Activated CD8-positive, alpha-beta T cell treated with anti-CD3 and anti-CD28 coated beads, Interleukin-2, amount 10 ng/mL, durations not matched to agents 7 days and 5 days (primary cell): ENCODE data around the gene NEXMIF. TPM values are rescaled to one million over a fixed set of nuclear protein-coding genes. Genes with fewer than 3 reads are reported as not detected.
"Not testable (repeated sequence)": the region's sequence is repeated elsewhere in the genome, so short reads cannot be mapped to it uniquely, and the experiment has no call there.

Source experiments
- ATAC-seq: fragments of 150-1000 bp; cut with Tn5 transposase; one replicate; pipeline ENCODE4 v1.10.0; 2021; ENCODE audit warnings: moderate library complexity
- CTCF ChIA-PET: fragments of 350-600 bp; sonication (Branson Sonifier 250); formaldehyde crosslinking; loops from one replicate; lab custom pipeline; 2021; ENCODE audit warnings: antibody characterized with exemption; lab: Charles Lee
- POLR2A ChIA-PET: fragments of 350-600 bp; sonication (Branson Sonifier 250); formaldehyde crosslinking; loops from one replicate; lab custom pipeline; 2021; ENCODE audit warnings: antibody characterized with exemption; lab: Charles Lee
- DNase-seq: peaks from one replicate; pipeline ENCODE4 v3.0.0-alpha.2; 2020
- H3K27ac Mint-ChIP-seq: one replicate; pipeline ENCODE4 v1.8.0; 2021; ENCODE audit warnings: mild to moderate bottlenecking, mixed read lengths
- H3K27me3 Mint-ChIP-seq: one replicate; pipeline ENCODE4 v1.8.0; 2021; ENCODE audit warnings: low read depth, mixed read lengths
- H3K36me3 Mint-ChIP-seq: one replicate; pipeline ENCODE4 v1.8.0; 2021; ENCODE audit warnings: low read depth, mixed read lengths
- H3K4me1 Mint-ChIP-seq: one replicate; pipeline ENCODE4 v1.8.0; 2021; ENCODE audit warnings: low read depth, mixed read lengths
- H3K4me3 Mint-ChIP-seq: one replicate; pipeline ENCODE4 v1.8.0; 2021; ENCODE audit warnings: mild to moderate bottlenecking, mixed read lengths
- H3K9me3 Mint-ChIP-seq: one replicate; pipeline ENCODE4 v1.8.0; 2022; ENCODE audit warnings: mixed read lengths; ENCODE audit not compliant: insufficient read depth
- total RNA-seq, 2 experiments: library from RNA; stranded (reverse); gene quantifications; one replicate each; pipeline ENCODE4 v1.2.3, GENCODE V29; 2021

NEXMIF gene
- total RNA-seq, 2 experiments from 2014 or later: 0.55 to 0.86 TPM

DNA sequence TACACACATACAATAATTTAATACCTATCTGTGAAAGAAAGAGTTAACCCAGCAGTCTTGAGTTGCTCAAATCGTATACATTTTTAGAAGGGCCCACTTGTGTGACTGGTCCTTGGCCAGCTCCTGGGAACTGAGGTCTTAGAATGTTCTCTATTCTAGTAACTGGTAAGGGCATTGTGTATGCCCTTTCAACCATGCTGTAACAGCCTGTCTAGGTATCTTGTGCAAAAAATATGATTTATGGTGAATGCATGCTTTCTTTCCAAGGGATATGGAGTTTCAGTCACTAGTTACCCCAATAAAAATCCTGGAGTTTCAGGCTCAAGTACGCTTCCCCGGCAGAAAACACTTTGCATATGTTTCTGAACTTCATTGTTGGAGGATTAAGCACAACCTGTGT, 140.6 kb downstream of the NEXMIF start:
- DNase-seq (no peak), ATAC-seq (no peak)
- ChIA-PET CTCF (no interaction called here), POLR2A (no interaction called here)
- no peaks in the 10 kb centered on the region for H3K4me1 Mint-ChIP-seq
- H3K9me3 Mint-ChIP-seq: no peaks in the 10 kb centered on the region
- H3K36me3 Mint-ChIP-seq: no peaks in the 10 kb centered on the region
- H3K4me3 Mint-ChIP-seq: no peak overlapping the region
- H3K27ac Mint-ChIP-seq: no peak overlapping the region
- no peaks in the 10 kb centered on the region for H3K27me3 Mint-ChIP-seq

GRCh38 chrX:74781507-74782034, 143.7 kb downstream of the NEXMIF start:
- H3K27ac Mint-ChIP-seq: no peak overlapping the region
- ChIA-PET POLR2A (no interaction called here), CTCF (no interaction called here)
- no peaks in the 10 kb centered on the region for H3K36me3 Mint-ChIP-seq
- H3K4me1 Mint-ChIP-seq: no peaks in the 10 kb centered on the region
- H3K27me3 Mint-ChIP-seq: no peaks in the 10 kb centered on the region
- ATAC-seq (no peak), DNase-seq (no peak)
- H3K4me3 Mint-ChIP-seq: no peak overlapping the region
- no peaks in the 10 kb centered on the region for H3K9me3 Mint-ChIP-seq

DNA sequence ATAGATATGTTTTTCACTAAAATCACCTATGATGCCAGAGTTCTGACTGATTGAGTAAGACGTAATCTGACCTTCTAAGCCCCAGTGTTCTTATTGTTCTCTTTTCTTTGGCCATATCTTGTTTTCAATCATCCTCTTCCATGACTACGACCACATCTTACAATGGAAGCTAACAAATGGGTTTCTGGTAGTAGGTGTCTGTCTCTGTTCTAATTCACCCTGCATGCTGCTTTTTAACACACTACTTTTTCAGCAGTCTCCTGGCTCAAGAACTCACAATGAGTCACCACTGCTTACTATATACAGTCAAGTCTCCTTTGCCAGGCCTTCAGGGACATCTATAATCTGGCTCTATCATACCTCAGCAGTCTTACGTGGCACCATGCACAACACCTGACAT, 146.1 kb downstream of the NEXMIF start:
- Mint-ChIP-seq H3K27ac (no peak overlapping the region), H3K36me3 (no peaks in the 10 kb centered on the region), H3K9me3 (no peaks in the 10 kb centered on the region), H3K4me3 (no peak overlapping the region), H3K27me3 (no peaks in the 10 kb centered on the region), H3K4me1 (no peaks in the 10 kb centered on the region)
- no peak for ATAC-seq
- ChIA-PET POLR2A (no interaction called here), CTCF (no interaction called here)
- no peak for DNase-seq

GRCh38 chrX:74774988-74775387, 150.3 kb downstream of the NEXMIF start:
- H3K27me3 Mint-ChIP-seq: no peaks in the 10 kb centered on the region
- ChIA-PET CTCF (no interaction called here), POLR2A (no interaction called here)
- H3K4me1 Mint-ChIP-seq: no peaks in the 10 kb centered on the region
- H3K27ac Mint-ChIP-seq: no peak overlapping the region
- no peaks in the 10 kb centered on the region for H3K9me3 Mint-ChIP-seq
- DNase-seq (no peak), ATAC-seq (no peak)
- no peaks in the 10 kb centered on the region for H3K36me3 Mint-ChIP-seq
- H3K4me3 Mint-ChIP-seq: no peak overlapping the region

- Mint-ChIP-seq H3K9me3 (no peaks in the 10 kb centered on the region), H3K36me3 (no peaks in the 10 kb centered on the region), H3K4me3 (no peak overlapping the region), H3K27ac (no peak overlapping the region), H3K4me1 (no peaks in the 10 kb centered on the region), H3K27me3 (no peaks in the 10 kb centered on the region)
- ChIA-PET POLR2A (no interaction called here), CTCF (no interaction called here)
- DNase-seq (no peak), ATAC-seq (no peak)
These were observed 188.8 kb downstream of the NEXMIF start for GRCh38 chrX:74736450-74736849.

- ChIA-PET POLR2A (no interaction called here), CTCF (no interaction called here)
- DNase-seq: no peak
- H3K4me3 Mint-ChIP-seq: no peak overlapping the region
- no peaks in the 10 kb centered on the region for H3K9me3 Mint-ChIP-seq
- H3K36me3 Mint-ChIP-seq: no peaks in the 10 kb centered on the region
- no peak for ATAC-seq
- no peaks in the 10 kb centered on the region for H3K4me1 Mint-ChIP-seq
- no peaks in the 10 kb centered on the region for H3K27me3 Mint-ChIP-seq
- H3K27ac Mint-ChIP-seq: no peak overlapping the region
These were observed 220.0 kb downstream of the NEXMIF start for GRCh38 chrX:74705269-74705668.

DNA sequence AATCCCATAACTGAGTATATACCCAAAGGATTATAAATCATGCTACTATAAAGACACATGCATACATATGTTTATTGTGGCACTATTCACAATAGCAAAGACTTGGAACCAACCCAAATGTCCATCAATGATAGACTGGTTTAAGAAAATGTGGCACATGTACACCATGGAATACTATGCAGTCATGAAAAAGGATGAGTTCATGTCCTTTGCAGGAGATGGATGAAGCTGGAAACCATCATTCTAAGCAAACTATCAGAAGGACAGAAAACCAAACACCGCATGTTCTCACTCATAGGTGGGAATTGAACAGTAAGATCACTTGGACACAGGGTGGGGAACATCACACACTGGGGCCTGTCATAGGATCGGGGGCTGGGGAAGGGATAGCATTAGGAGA, 223.9 kb downstream of the NEXMIF start:
- not testable (repeated sequence) for H3K4me3 Mint-ChIP-seq

DNA sequence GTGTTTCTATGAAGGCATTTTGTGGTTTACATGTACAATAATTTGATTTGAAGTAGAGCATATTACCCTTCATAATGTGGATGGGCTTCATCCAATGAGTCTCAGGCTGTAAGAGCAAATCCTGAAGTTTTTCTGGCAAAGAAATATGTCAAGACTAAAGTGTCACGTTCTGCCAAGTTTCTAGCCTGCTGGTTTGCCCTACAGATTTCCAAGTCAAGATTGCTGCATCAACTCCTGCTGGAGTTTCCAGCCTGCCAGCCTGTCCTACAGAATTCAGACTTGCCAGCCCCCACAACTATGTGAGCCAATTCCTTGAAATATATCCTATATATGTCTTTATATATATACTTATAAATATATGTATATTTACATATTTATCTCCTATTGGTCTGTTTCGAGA, 240.8 kb downstream of the NEXMIF start:
- DNase-seq: no peak
- ChIA-PET POLR2A (no interaction called here), CTCF (no interaction called here)
- ATAC-seq: no peak
- H3K27ac Mint-ChIP-seq: no peak overlapping the region
- no peaks in the 10 kb centered on the region for H3K4me1 Mint-ChIP-seq
- no peaks in the 10 kb centered on the region for H3K27me3 Mint-ChIP-seq
- H3K4me3 Mint-ChIP-seq: no peak overlapping the region
- no peaks in the 10 kb centered on the region for H3K36me3 Mint-ChIP-seq
- no peaks in the 10 kb centered on the region for H3K9me3 Mint-ChIP-seq

More for the DNA sequence above, 223.9 kb downstream of the NEXMIF start:
- ATAC-seq, H3K36me3 Mint-ChIP-seq, H3K4me1 Mint-ChIP-seq, CTCF ChIA-PET, H3K27me3 Mint-ChIP-seq, DNase-seq, H3K27ac Mint-ChIP-seq, H3K9me3 Mint-ChIP-seq, POLR2A ChIA-PET: not testable (repeated sequence)

Other genes with a start within 250 kb of the NEXMIF start
- 10 to 100 TPM; 21.6 to 23.0 TPM for gene ABCB7, start 230.8 kb upstream of the NEXMIF start, total RNA-seq